Ishikawa (cell line): ENCODE measurements around the gene SEPTIN3.

ENCODE experiments used
- CEBPB ChIP-seq: IDR thresholded peaks from 2 replicates; pipeline ENCODE4 v1.6.1; 2012
- CREB1 ChIP-seq: IDR thresholded peaks from 2 replicates; pipeline ENCODE4 v1.6.1; 2012; ENCODE audit warnings: low read depth
- EGR1 ChIP-seq: IDR thresholded peaks from 2 replicates; pipeline ENCODE4 v1.6.1; 2012
- EP300 ChIP-seq: IDR thresholded peaks from 2 replicates; pipeline ENCODE4 v1.6.1; 2012; ENCODE audit warnings: borderline replicate concordance
- FOXM1 ChIP-seq: IDR thresholded peaks from 2 replicates; pipeline ENCODE4 v1.6.1; 2012; ENCODE audit warnings: low read depth, borderline replicate concordance
- NFIC ChIP-seq: IDR thresholded peaks from 2 replicates; pipeline ENCODE4 v1.6.1; 2012
- RAD21 ChIP-seq: IDR thresholded peaks from 2 replicates; pipeline ENCODE4 v1.6.1; 2012; ENCODE audit warnings: low read depth
- TAF1 ChIP-seq: IDR thresholded peaks from 2 replicates; pipeline ENCODE4 v1.6.1; 2012; ENCODE audit warnings: low read depth, mild to moderate bottlenecking
- TCF12 ChIP-seq: IDR thresholded peaks from 2 replicates; pipeline ENCODE4 v1.6.1; 2012; ENCODE audit warnings: low read depth
- TEAD4 ChIP-seq: IDR thresholded peaks from 2 replicates; pipeline ENCODE4 v1.6.1; 2012
- YY1 ChIP-seq: IDR thresholded peaks from 2 replicates; pipeline ENCODE4 v1.6.1; 2012; ENCODE audit warnings: low read depth
- ZBTB7A ChIP-seq: IDR thresholded peaks from 2 replicates; pipeline ENCODE4 v1.6.1; 2012; ENCODE audit warnings: low read depth
- TF ChIP-seq, protein P1 (sequence below): IDR thresholded peaks from 2 replicates; pipeline ENCODE4 v1.6.1; 2012
- TF ChIP-seq, protein P2 (sequence below): IDR thresholded peaks from 2 replicates; pipeline ENCODE4 v1.6.1; 2012; ENCODE audit warnings: low read depth, mild to moderate bottlenecking
- TF ChIP-seq, protein P3 (sequence below): IDR thresholded peaks from 2 replicates; pipeline ENCODE4 v1.6.1; 2012

SEPTIN3 gene

DNA sequence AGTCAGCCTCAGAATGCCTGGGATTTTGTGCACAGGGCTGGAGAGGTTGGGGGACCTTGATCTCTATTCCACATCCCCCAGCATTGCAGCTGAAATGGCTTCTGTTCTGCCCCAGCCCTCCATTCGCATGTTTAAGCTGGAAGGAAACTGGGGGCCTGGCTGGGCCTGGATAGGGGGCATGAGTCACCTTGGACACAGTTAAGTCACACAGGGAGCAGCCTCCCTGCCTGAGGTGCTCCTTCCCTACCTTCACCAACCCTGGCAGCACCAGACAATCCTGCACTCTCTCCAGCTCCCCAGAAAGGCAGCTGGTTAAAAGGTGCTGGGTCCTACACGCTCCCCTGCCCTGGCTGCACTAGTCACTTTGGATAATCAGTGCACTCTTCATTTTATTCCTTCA lies 16.5 kb upstream of the SEPTIN3 start:
- TF ChIP-seq TEAD4 (no peak), TAF1 (no peak), ZBTB7A (no peak), YY1 (no peak), TCF12 (no peak), RAD21 (no peak), CEBPB (no peak), EGR1 (no peak), EP300 (no peak), NFIC (no peak), CREB1 (no peak), FOXM1 (no peak)
- TF ChIP-seq, protein P1, sequence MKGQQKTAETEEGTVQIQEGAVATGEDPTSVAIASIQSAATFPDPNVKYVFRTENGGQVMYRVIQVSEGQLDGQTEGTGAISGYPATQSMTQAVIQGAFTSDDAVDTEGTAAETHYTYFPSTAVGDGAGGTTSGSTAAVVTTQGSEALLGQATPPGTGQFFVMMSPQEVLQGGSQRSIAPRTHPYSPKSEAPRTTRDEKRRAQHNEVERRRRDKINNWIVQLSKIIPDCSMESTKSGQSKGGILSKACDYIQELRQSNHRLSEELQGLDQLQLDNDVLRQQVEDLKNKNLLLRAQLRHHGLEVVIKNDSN: no peak
- TF ChIP-seq, protein P2, sequence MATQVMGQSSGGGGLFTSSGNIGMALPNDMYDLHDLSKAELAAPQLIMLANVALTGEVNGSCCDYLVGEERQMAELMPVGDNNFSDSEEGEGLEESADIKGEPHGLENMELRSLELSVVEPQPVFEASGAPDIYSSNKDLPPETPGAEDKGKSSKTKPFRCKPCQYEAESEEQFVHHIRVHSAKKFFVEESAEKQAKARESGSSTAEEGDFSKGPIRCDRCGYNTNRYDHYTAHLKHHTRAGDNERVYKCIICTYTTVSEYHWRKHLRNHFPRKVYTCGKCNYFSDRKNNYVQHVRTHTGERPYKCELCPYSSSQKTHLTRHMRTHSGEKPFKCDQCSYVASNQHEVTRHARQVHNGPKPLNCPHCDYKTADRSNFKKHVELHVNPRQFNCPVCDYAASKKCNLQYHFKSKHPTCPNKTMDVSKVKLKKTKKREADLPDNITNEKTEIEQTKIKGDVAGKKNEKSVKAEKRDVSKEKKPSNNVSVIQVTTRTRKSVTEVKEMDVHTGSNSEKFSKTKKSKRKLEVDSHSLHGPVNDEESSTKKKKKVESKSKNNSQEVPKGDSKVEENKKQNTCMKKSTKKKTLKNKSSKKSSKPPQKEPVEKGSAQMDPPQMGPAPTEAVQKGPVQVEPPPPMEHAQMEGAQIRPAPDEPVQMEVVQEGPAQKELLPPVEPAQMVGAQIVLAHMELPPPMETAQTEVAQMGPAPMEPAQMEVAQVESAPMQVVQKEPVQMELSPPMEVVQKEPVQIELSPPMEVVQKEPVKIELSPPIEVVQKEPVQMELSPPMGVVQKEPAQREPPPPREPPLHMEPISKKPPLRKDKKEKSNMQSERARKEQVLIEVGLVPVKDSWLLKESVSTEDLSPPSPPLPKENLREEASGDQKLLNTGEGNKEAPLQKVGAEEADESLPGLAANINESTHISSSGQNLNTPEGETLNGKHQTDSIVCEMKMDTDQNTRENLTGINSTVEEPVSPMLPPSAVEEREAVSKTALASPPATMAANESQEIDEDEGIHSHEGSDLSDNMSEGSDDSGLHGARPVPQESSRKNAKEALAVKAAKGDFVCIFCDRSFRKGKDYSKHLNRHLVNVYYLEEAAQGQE: no peak
- TF ChIP-seq, protein P3, sequence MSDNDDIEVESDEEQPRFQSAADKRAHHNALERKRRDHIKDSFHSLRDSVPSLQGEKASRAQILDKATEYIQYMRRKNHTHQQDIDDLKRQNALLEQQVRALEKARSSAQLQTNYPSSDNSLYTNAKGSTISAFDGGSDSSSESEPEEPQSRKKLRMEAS: no peak

DNA sequence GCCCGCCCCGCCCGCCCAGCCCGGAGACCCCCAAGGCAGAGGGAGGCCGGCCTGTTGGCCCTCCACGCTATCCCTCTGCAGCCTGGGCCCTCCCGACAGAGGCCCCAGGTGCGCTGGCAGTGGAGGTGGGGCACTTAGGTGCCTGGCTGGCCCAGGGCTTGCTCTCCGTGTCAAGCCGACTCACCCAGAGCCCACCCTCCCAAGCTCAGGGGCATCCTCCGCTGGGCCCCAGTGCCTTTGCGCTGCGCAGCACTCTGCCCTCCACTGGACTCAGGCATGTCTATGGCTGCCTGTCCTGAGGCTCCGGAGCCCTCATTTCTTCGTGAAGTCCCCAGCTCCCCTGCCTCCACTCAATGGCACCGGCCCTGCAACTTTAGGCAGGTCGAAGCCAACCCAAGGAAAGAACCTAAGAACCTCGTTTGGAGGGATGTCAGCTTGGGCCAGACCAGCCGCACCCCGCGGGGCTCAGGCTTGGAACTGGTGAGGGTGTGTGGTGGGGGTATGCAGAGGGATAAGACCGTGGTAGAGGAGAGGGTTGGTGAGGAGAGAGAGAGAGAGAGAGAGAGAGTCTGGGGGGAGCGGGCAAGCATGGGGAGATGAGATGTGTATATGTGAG lies 11.2 kb upstream of the SEPTIN3 start:
- no peak for TF ChIP-seq TCF12
- TF ChIP-seq, protein P1: no peak
- TF ChIP-seq NFIC: no peak
- no peak for TF ChIP-seq FOXM1

DNA sequence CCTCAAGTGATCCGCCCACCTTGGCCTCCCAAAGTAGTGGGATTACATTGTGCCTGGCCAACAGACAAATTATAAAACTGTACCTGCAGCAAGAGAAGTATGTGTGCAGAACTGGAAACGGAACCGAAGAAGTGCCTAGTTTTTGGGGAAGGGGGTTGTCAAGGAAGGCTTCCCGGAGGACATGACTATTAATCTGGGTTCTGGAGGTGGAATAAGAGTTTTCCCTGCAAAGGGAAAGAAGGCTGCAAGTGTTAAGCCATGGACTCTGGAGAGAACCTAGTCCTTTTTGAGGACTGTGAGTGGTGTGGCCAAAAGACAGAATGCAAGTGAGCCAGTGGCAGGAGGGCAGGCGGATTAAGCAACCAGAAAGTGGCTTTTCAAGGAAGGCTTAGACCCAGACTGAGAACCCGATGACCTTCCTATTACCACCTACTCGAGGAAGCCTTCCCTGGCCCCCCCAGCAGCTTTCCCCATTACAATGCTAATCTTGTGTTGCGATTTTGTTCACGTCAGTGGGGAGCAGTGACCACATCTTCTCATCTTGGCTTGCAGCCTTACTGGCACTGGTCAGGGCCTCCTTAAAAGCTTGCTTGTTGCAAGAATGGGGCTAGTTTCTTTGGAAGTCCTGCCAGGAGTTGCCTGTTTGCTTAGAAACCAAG lies 5.7 kb upstream of the SEPTIN3 start:
- TF ChIP-seq, protein P1: no peak
- TF ChIP-seq CREB1 (no peak), YY1 (no peak), RAD21 (no peak), NFIC (no peak), TCF12 (no peak), EP300 (no peak), TAF1 (no peak)
- TF ChIP-seq, protein P2: no peak

DNA sequence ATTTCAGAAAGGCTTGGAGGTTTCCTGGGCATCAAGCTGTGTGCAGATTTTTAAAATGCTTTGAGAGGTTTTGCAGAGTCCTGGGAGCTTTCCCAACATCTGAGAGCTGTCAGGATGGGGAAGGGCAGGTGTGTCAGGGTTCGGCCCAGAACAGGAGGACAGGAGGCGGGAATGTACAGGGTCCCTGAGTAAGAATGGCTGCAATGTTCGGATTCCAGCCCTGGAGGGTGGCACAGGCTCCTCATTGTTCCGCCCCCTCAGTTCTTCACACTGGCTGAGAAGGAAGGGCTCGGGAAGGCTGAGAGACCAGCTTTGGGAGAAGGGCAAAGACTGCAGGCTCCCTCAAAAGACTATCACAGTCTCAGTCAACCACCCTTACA lies 5.1 kb upstream of the SEPTIN3 start:
- TF ChIP-seq CREB1: no peak
- TF ChIP-seq ZBTB7A: no peak
- TF ChIP-seq FOXM1: no peak
- TF ChIP-seq EGR1: no peak; the same call in 1 of the 2 replicates
- TF ChIP-seq, protein P1: no peak

DNA sequence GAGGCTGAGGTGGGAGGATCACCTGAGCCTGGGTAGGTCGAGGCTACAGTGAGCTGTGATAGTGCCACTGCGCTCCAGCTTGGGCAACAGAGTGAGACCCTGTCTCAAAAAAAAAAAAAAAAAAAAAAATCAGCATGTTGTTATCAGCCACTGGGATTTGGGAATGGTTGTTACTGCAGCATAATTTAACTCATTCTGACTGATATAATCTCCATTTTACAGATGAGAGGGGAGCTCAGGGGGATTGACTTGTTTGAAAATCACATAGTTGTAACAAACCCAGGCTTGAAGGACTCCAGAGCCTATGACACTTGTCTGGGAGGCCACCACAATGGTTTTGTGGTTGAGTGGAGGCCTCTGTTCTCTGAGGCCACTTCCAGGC lies 3.0 kb upstream of the SEPTIN3 start:
- TF ChIP-seq YY1 (no peak), CEBPB (no peak), RAD21 (no peak), EP300 (no peak), NFIC (no peak), ZBTB7A (no peak), EGR1 (no peak), TEAD4 (no peak), CREB1 (no peak), FOXM1 (no peak), TCF12 (no peak), TAF1 (no peak)
- TF ChIP-seq, protein P3: no peak
- TF ChIP-seq, protein P1: no peak
- TF ChIP-seq, protein P2: no peak
